Measurements from ENCODE around the gene PLA2R1. TPM values are rescaled to one million over a fixed set of nuclear protein-coding genes. Genes with fewer than 3 reads are reported as not detected.

PLA2R1 gene
- total RNA-seq, 2 experiments from 2014 or later = not detected

DNA sequence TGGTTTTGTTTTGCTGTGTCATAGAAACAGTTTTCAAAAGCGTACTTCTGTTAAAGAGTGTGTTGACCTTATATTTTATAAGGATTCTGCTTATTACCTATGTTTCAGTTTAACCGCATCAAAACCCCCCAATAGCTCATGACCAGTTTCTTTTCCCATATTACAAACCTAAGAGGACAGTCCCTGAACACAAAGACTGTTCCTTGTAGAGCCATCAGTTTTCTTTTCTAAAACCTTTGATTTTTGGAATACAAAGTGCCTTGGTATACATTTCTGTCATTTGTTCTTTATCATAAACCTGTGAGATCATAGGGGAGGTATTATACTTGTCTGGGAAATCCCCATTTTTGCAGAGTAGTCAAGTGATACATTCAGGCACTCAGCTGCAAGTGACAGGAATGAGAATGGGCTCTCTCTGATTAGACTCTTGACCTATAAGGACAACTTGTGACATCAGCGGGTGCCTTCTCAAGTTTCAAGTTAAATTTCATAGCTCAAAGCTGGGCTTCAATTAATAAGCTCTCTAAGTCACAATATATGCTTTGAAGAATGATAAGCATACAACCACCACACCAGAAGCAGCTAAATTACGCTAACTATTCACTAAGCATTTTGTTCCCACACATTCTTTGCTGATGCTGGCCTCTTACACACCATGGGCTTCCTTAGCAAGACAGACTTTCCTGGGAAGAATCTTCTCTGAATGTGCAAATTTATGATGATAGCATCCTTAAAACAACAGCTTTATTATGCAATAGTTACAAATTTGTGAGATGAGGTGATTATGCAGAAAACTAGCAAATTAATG lies 167.0 kb downstream of the PLA2R1 start:
- H3K9me3 Mint-ChIP-seq = no peaks in the 10 kb centered on the region
- peak overlapping the region; percentile 81 for H3K27ac Mint-ChIP-seq
- no peak for DNase-seq
- H3K27me3 Mint-ChIP-seq = no peaks in the 10 kb centered on the region
- peaks cover 69% of the 10 kb centered on the region for H3K4me1 Mint-ChIP-seq
- no peak overlapping the region for H3K4me3 Mint-ChIP-seq
- H3K36me3 Mint-ChIP-seq = peaks cover 30% of the 10 kb centered on the region

DNA sequence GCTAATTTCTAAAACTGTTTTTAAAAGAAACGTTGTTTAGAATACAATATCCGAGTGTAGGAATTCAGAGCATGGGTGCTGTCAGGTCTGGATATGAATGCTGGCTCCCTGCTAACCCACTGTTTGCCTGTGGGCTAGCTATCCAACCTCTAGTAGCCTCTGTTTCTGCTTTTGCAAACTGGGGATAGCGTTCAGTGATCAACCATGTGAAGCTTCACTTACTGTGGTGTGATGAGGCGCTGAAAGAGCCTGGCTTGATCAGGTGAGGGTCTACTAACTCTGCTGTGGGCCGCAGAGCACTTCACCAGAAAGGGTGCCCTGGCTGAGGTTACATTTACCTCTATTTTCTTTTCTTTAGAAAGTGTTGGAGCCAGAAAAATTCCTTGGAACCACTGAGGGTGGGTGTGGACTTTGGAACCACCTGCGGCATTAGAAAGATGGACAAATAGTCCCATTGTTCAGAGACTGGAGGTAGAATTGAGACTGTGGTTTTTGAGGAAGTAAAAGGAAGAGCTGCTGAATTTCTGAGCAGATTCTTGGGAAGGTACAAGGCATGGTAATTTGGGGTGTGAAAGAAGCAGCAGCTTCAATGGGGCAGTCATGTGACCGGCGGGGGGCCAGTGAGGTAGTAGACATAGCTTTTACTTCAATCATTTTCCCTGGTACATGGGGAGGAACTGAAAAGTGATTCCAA lies 168.1 kb downstream of the PLA2R1 start:
- Mint-ChIP-seq H3K4me1 (peaks cover 63% of the 10 kb centered on the region), H3K4me3 (no peak overlapping the region), H3K36me3 (peaks cover 35% of the 10 kb centered on the region), H3K9me3 (no peaks in the 10 kb centered on the region), H3K27me3 (no peaks in the 10 kb centered on the region), H3K27ac (no peak overlapping the region)
- DNase-seq = no peak

DNA sequence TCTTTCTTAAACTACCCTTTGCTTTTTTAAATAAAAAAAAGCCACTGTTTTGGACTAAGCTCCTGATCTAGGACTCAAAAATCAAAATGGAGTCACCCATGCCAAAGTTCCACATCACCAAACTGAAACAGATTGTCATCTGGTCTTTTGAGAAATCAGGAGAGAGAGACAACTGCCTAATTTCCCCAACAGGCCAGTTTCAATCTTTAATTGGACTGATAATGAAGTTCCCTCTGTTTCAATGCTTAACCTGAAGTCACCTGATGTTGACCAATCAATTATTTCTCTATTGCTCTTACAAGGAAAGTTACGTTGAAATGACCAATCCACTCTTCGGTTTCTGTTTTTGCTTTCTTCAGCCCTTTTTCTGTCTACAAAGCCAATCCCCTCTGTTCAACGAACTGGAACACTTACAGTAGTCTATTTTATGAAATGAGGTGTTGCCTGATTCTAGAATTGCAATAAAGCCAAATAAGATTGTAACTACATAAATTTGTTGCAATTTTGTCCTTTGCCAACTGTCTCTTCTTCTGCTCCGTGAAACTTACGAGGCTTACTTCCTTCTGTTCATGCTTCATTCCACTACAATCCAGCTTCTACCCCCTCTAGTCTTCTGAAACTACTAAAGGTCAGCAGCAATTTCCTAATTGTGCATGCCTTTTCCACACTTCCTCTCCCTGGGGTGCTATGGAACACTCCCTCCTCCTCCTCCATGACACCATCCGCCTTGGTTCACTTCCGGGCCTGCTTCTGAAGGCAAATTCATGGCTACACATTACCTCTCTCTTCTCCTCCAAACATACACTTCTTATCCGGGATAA lies 169.2 kb downstream of the PLA2R1 start:
- peaks cover 61% of the 10 kb centered on the region for H3K4me1 Mint-ChIP-seq
- peaks cover 33% of the 10 kb centered on the region for H3K36me3 Mint-ChIP-seq
- DNase-seq = no peak
- no peak overlapping the region for H3K27ac Mint-ChIP-seq
- no peak overlapping the region for H3K4me3 Mint-ChIP-seq
- no peaks in the 10 kb centered on the region for H3K27me3 Mint-ChIP-seq
- no peaks in the 10 kb centered on the region for H3K9me3 Mint-ChIP-seq

DNA sequence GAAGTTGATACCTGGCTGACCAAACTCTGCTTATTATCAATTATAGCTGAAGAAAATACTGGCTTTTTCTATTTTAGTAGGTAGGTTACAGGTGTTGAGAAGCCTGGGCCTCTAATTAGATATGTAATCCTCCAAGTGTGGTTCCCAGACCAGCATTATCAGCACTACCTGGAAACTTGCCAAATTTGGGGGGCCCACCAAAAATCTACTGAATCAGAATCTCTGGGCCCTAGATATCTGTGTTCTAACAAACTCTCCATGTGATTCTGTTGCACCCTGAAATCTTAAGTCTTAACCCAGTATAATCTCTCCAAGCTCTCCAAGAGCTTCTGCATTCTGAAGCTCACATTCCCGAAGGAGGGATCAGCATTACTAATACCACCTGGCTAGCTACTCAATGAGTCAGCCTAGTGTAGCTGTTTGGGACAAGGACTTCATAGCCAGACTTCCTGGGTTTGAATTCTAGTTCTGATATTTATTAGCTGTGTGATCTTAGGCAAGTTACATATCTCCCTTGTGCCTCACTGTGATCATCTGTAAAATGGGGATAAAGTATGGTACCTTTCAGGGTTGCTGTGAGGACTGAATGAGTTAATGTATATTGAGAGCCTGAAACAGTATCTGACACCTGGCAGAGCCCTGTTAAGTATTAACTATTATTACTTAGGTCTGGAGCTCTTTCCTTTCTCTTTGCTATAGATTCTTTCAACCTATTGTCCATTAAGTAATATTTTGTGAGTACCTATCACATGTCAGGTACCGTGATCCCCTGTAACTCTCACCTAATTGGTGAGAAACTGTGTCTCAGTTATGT lies 170.3 kb downstream of the PLA2R1 start:
- Mint-ChIP-seq H3K4me1 (peaks cover 51% of the 10 kb centered on the region), H3K4me3 (no peak overlapping the region), H3K9me3 (no peaks in the 10 kb centered on the region), H3K27ac (no peak overlapping the region), H3K36me3 (peaks cover 26% of the 10 kb centered on the region), H3K27me3 (no peaks in the 10 kb centered on the region)
- DNase-seq = no peak

DNA sequence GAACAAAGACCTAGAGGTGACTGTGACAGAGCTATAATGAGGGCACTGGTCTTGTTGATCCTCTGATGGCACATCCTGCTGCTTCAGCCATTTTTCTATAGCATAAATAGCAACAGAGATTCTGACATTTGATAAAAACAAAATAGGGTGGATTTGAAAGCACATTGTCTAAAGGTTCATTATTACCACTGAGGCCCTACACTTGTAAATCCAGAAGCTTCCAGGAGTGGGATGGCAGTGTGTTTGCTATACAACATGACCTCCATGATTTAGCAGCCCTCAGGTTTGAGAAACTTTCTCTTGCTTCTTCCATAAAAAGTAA lies 171.2 kb downstream of the PLA2R1 start:
- peaks cover 23% of the 10 kb centered on the region for H3K36me3 Mint-ChIP-seq
- no peak for DNase-seq
- H3K4me1 Mint-ChIP-seq = peaks cover 48% of the 10 kb centered on the region
- no peaks in the 10 kb centered on the region for H3K9me3 Mint-ChIP-seq
- no peak overlapping the region for H3K4me3 Mint-ChIP-seq
- no peak overlapping the region for H3K27ac Mint-ChIP-seq
- no peaks in the 10 kb centered on the region for H3K27me3 Mint-ChIP-seq

DNA sequence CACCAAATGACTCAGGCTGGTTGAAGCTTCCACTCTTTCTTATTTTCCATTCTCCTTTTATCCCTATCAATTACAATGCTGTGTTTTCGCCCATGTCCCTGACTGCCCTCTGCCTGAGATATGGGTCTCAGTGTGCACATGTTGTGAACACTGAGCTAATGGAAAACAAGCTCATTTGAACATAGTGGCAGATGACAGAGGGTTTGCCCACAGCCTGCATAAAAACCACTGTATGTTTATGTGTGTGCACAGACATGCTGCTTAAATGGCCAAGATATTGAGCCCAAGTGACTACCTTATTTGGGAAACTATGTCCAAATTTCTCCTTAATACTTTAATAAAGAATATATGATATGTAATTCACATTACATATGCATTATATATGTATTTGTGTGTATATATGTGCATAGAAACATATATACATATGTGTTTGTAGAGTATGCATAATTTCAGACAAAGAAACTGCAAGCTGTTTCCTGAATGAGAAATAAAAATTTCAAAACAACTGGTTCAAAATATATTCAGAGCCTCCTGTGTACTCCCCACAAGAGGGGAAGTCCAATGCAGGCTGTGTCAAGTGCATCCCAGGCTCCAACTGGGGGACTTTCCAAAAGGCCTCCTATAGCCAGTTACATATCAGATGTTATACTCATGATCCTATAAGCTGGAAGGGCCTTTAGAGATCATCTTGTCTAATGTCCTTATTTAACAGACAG lies 171.7 kb downstream of the PLA2R1 start:
- Mint-ChIP-seq H3K4me3 (no peak overlapping the region), H3K4me1 (peaks cover 42% of the 10 kb centered on the region), H3K36me3 (peaks cover 24% of the 10 kb centered on the region)

DNA sequence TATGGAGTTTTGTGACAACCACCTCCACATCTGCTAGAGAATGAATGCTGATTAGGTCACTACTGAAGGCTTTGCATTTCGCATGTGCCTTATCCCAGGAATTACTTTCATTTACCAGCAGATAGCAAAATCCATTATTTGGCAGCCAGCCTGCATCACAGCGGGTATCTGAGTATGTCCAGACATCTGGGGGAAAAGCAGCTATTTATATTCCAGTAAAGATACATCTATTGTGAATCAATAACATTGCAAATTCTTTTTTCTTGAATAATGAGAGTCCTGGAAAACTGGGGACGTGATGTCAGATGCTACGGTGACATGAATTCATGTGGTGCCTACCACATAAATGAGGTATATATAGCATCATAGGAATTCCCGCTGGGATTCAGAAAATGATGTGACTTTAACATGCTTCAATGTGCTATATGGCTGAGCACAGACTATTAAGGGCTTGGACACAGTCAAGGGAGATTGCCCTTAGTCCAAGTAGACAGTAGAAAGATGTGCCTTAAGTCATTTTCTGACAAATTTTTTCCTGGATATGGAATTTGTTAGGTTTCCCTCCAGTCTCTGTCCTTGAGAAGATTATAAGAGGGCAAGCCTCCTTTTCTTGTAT lies 180.2 kb downstream of the PLA2R1 start:
- peaks cover 19% of the 10 kb centered on the region for H3K36me3 Mint-ChIP-seq
- peaks cover 16% of the 10 kb centered on the region for H3K4me1 Mint-ChIP-seq
- no peaks in the 10 kb centered on the region for H3K27me3 Mint-ChIP-seq
- no peak overlapping the region for H3K27ac Mint-ChIP-seq
- H3K9me3 Mint-ChIP-seq = no peaks in the 10 kb centered on the region
- no peak for DNase-seq
- H3K4me3 Mint-ChIP-seq = no peak overlapping the region

More for the DNA sequence above, 171.7 kb downstream of the PLA2R1 start:
- Mint-ChIP-seq H3K9me3 (no peaks in the 10 kb centered on the region), H3K27ac (no peak overlapping the region), H3K27me3 (no peaks in the 10 kb centered on the region)
- no peak for DNase-seq

Other genes with a start within 250 kb of the PLA2R1 start
- gene LY75, start 157.9 kb downstream of the PLA2R1 start, total RNA-seq = 10 to 100 TPM; 22.2 to 24.0 TPM
- gene ITGB6, start 137.7 kb upstream of the PLA2R1 start, total RNA-seq = not detected